Neuronal stem cell (in vitro differentiated cells): ENCODE measurements around the gene JPH3.

Experiments
- DNase-seq: peaks from one replicate; pipeline ENCODE4 v3.0.0-alpha.2; 2013; ENCODE audit warnings: low spot score
- H2AFZ ChIP-seq: one replicate; pipeline ENCODE4 v1.6.1; 2013; ENCODE audit warnings: mild to moderate bottlenecking, low read length, inconsistent platforms
- H2AK5ac ChIP-seq: 2 replicates; pipeline ENCODE4 v1.6.1; 2013; ENCODE audit warnings: low read depth, mild to moderate bottlenecking, inconsistent platforms, low read length, moderate library complexity, mixed read lengths
- H2BK120ac ChIP-seq: 2 replicates; pipeline ENCODE4 v1.6.1; 2013; ENCODE audit warnings: low read depth, mild to moderate bottlenecking, inconsistent platforms, low read length, moderate library complexity, mixed read lengths
- H2BK12ac ChIP-seq: one replicate; pipeline ENCODE4 v1.6.1; 2013; ENCODE audit warnings: low read length, inconsistent platforms
- H2BK15ac ChIP-seq: 2 replicates; pipeline ENCODE4 v1.6.1; 2013; ENCODE audit warnings: mild to moderate bottlenecking, low read length, inconsistent platforms, mixed read lengths
- H2BK5ac ChIP-seq: one replicate; pipeline ENCODE4 v1.6.1; 2013; ENCODE audit warnings: inconsistent platforms, mild to moderate bottlenecking, low read length, moderate library complexity
- H3K14ac ChIP-seq: one replicate; pipeline ENCODE4 v1.6.1; 2013; ENCODE audit warnings: low read length, inconsistent platforms
- H3K18ac ChIP-seq: 2 replicates; pipeline ENCODE4 v1.6.1; 2013; ENCODE audit warnings: low read length, inconsistent platforms
- H3K23ac ChIP-seq: 2 replicates; pipeline ENCODE4 v1.6.1; 2013; ENCODE audit warnings: low read depth, mild to moderate bottlenecking, mixed read lengths, low read length, inconsistent platforms; ENCODE audit not compliant: poor library complexity
- H3K27ac ChIP-seq: replicated peaks from 3 replicates; pipeline ENCODE4 v1.5.1; 2013; ENCODE audit warnings: low read length, inconsistent platforms
- H3K27me3 ChIP-seq, 3 experiments: 2 replicates each; pipeline ENCODE4 v1.6.1; 2013; ENCODE audit warnings: low read length in 3 of 3, mild to moderate bottlenecking in 2 of 3, inconsistent platforms in 1 of 3, low read depth in 1 of 3, mixed read lengths in 1 of 3, moderate library complexity in 1 of 3; ENCODE audit not compliant: control insufficient read depth in 3 of 3, insufficient read depth in 3 of 3
- H3K36me3 ChIP-seq, 2 donors: replicated peaks in 1 of 2; 2 replicates each; pipeline ENCODE4 v1.6.1; 2013; ENCODE audit warnings: low read length in 2 of 2; ENCODE audit not compliant: control insufficient read depth in 2 of 2, insufficient read depth in 2 of 2
- H3K4ac ChIP-seq: 2 replicates; pipeline ENCODE4 v1.6.1; 2013; ENCODE audit warnings: inconsistent platforms, mild to moderate bottlenecking, low read length, moderate library complexity
- H3K4me1 ChIP-seq, 2 donors: 1 replicate in 1 of 2; 2 replicates in 1 of 2; pipeline ENCODE4 v1.6.1; 2013; ENCODE audit warnings: low read length in 2 of 2, low read depth in 1 of 2; ENCODE audit not compliant: control insufficient read depth in 2 of 2, insufficient read depth in 1 of 2
- H3K4me2 ChIP-seq: one replicate; pipeline ENCODE4 v1.6.1; 2013; ENCODE audit warnings: mild to moderate bottlenecking, low read length, inconsistent platforms; ENCODE audit not compliant: insufficient read depth, poor library complexity, severe bottlenecking
- H3K4me3 ChIP-seq, 2 donors: 2 replicates each; pipeline ENCODE4 v1.5.1; 2013; ENCODE audit warnings: low read length in 2 of 2, mild to moderate bottlenecking in 2 of 2, inconsistent platforms in 1 of 2, moderate library complexity in 1 of 2
- H3K79me1 ChIP-seq: one replicate; pipeline ENCODE4 v1.6.1; 2013; ENCODE audit warnings: low read depth, mild to moderate bottlenecking, inconsistent platforms, low read length, moderate library complexity
- H3K9ac ChIP-seq: one replicate; pipeline ENCODE4 v1.6.1; 2013; ENCODE audit warnings: mild to moderate bottlenecking, low read depth, low read length, inconsistent platforms; ENCODE audit not compliant: poor library complexity
- H3K9me3 ChIP-seq, 2 donors: replicated peaks in 1 of 2; 2 replicates each; pipeline versions ENCODE3 to v1.6.1; 2013; ENCODE audit warnings: low read length in 2 of 2, mild to moderate bottlenecking in 2 of 2, inconsistent platforms in 1 of 2, low read depth in 1 of 2, mixed read lengths in 1 of 2, moderate library complexity in 1 of 2; ENCODE audit not compliant: control insufficient read depth in 2 of 2, insufficient read depth in 1 of 2
- H4K8ac ChIP-seq: one replicate; pipeline ENCODE4 v1.6.1; 2013; ENCODE audit warnings: low read depth, mild to moderate bottlenecking, inconsistent platforms, low read length, moderate library complexity
- H4K91ac ChIP-seq: one replicate; pipeline ENCODE4 v1.6.1; 2013; ENCODE audit warnings: low read length, low read depth, mild to moderate bottlenecking, inconsistent platforms; ENCODE audit not compliant: poor library complexity
- WGBS, 2 donors: extraction: QIAGEN DNeasy Blood & Tissue Kit; methylation state at CpG; one replicate each; pipeline ENCODE4 v1.1.7; 2013; ENCODE audit warnings: missing lambda C conversion rate in 2 of 2, mixed read lengths in 1 of 2; ENCODE audit not compliant: insufficient read length in 2 of 2, insufficient replicate concordance in 1 of 2; ENCODE audit errors: extremely low coverage in 2 of 2; 5-methylcytosine and 5-hydroxymethylcytosine counted together

JPH3 gene

GRCh38 chr16:87674419-87674818, 72.1 kb downstream of the JPH3 start:
- H2BK5ac ChIP-seq, result no peak overlapping the region
- H2BK12ac ChIP-seq, result no peak overlapping the region
- H3K4ac ChIP-seq, result no peak overlapping the region
- H4K8ac ChIP-seq, result no peak overlapping the region
- peaks cover 0 to 8% of the 10 kb centered on the region in 2 donors for H3K4me1 ChIP-seq
- no peak overlapping the region for H2AFZ ChIP-seq
- no peaks in the 10 kb centered on the region for H3K9me3 ChIP-seq
- H3K27ac ChIP-seq, result no peak overlapping the region
- no CpG with 5 or more reads among the region's 5 CpGs for WGBS, 2 donors
- H3K18ac ChIP-seq, result no peak overlapping the region
- no peaks in the 10 kb centered on the region for H3K27me3 ChIP-seq
- no peaks in the 10 kb centered on the region for H3K36me3 ChIP-seq
- H3K14ac ChIP-seq, result no peak overlapping the region
- DNase-seq, result no peak
- peaks cover 8% of the 10 kb centered on the region for H3K79me1 ChIP-seq
- no peak overlapping the region for H2AK5ac ChIP-seq
- H3K4me3 ChIP-seq, result no peak overlapping the region
- no peak overlapping the region for H3K4me2 ChIP-seq
- H4K91ac ChIP-seq, result no peak overlapping the region
- H3K9ac ChIP-seq, result no peak overlapping the region
- H2BK120ac ChIP-seq, result no peak overlapping the region
- no peak overlapping the region for H3K23ac ChIP-seq
- H2BK15ac ChIP-seq, result no peak overlapping the region

GRCh38 chr16:87675111-87675719, 72.9 kb downstream of the JPH3 start:
- Histone ChIP-seq H3K14ac (no peak overlapping the region), H3K4me3 (no peak overlapping the region), H3K79me1 (peaks cover 8% of the 10 kb centered on the region), H3K27me3 (no peaks in the 10 kb centered on the region), H3K4me2 (no peak overlapping the region), H3K36me3 (no peaks in the 10 kb centered on the region), H2BK5ac (no peak overlapping the region), H3K23ac (no peak overlapping the region), H2AK5ac (no peak overlapping the region), H3K18ac (peak overlapping the region; percentile 1), H2AFZ (no peak overlapping the region), H3K4ac (no peak overlapping the region), H3K9ac (no peak overlapping the region), H3K9me3 (no peaks in the 10 kb centered on the region), H3K4me1 (peaks cover 0 to 8% of the 10 kb centered on the region in 2 donors), H2BK120ac (no peak overlapping the region), H4K8ac (no peak overlapping the region), H2BK12ac (no peak overlapping the region), H4K91ac (no peak overlapping the region), H3K27ac (no peak overlapping the region), H2BK15ac (no peak overlapping the region)
- WGBS, 2 donors, result no CpG with 5 or more reads among the region's 15 CpGs
- DNase-seq, result no peak

GRCh38 chr16:87677830-87678229, 75.5 kb downstream of the JPH3 start:
- WGBS, 2 donors, result no CpG with 5 or more reads among the region's 5 CpGs
- H4K8ac ChIP-seq, result no peak overlapping the region
- peak overlapping the region; percentile 29 for H2BK5ac ChIP-seq
- H4K91ac ChIP-seq, result no peak overlapping the region
- no peaks in the 10 kb centered on the region for H3K9me3 ChIP-seq
- H3K79me1 ChIP-seq, result peaks cover 7% of the 10 kb centered on the region
- H3K4me3 ChIP-seq, result no peak overlapping the region
- peaks cover 0 to 8% of the 10 kb centered on the region in 2 donors for H3K4me1 ChIP-seq
- DNase-seq, result no peak
- no peak overlapping the region for H2AK5ac ChIP-seq
- no peak overlapping the region for H2BK120ac ChIP-seq
- H3K14ac ChIP-seq, result peak overlapping the region; percentile 14
- H2BK15ac ChIP-seq, result no peak overlapping the region
- H3K27ac ChIP-seq, result no peak overlapping the region
- H3K4me2 ChIP-seq, result no peak overlapping the region
- no peaks in the 10 kb centered on the region for H3K36me3 ChIP-seq
- no peak overlapping the region for H3K23ac ChIP-seq
- no peak overlapping the region for H3K18ac ChIP-seq
- H3K27me3 ChIP-seq, result no peaks in the 10 kb centered on the region
- no peak overlapping the region for H2BK12ac ChIP-seq
- no peak overlapping the region for H2AFZ ChIP-seq
- no peak overlapping the region for H3K9ac ChIP-seq
- no peak overlapping the region for H3K4ac ChIP-seq

GRCh38 chr16:87678618-87679017, 76.3 kb downstream of the JPH3 start:
- Histone ChIP-seq H3K4ac (no peak overlapping the region), H3K9me3 (no peaks in the 10 kb centered on the region), H3K14ac (no peak overlapping the region), H3K79me1 (peaks cover 8% of the 10 kb centered on the region), H3K36me3 (no peaks in the 10 kb centered on the region), H3K9ac (no peak overlapping the region), H4K91ac (no peak overlapping the region), H2BK5ac (no peak overlapping the region), H3K4me1 (peaks cover 0 to 8% of the 10 kb centered on the region in 2 donors), H3K4me2 (no peak overlapping the region), H2AK5ac (no peak overlapping the region), H3K27me3 (no peaks in the 10 kb centered on the region), H2BK15ac (no peak overlapping the region), H4K8ac (no peak overlapping the region), H3K18ac (no peak overlapping the region), H2AFZ (no peak overlapping the region), H2BK12ac (no peak overlapping the region), H2BK120ac (no peak overlapping the region), H3K4me3 (no peak overlapping the region), H3K23ac (no peak overlapping the region), H3K27ac (no peak overlapping the region)
- WGBS, 2 donors, result no CpG with 5 or more reads among the region's 14 CpGs
- no peak for DNase-seq
